GM23248 (cell line): ENCODE data around the gene ZNF853. TPM values are rescaled to one million over a fixed set of nuclear protein-coding genes. Genes with fewer than 3 reads are reported as not detected.

Experiments used
- DNase-seq: peaks from one replicate; pipeline ENCODE4 v3.0.0-alpha.2; 2015
- H2AFZ ChIP-seq: fragments of 200-600 bp; sonication (generic); 2 replicates; pipeline ENCODE4 v1.6.1; 2016; ENCODE audit warnings: antibody characterized with exemption
- H3F3A ChIP-seq: fragments of 200-600 bp; sonication (generic); 2 replicates; pipeline ENCODE4 v1.6.1; 2016; ENCODE audit warnings: mild to moderate bottlenecking, antibody characterized with exemption, mixed run types; ENCODE audit not compliant: insufficient read depth
- H3K27ac ChIP-seq: fragments of 200-600 bp; sonication (generic); 2 replicates; pipeline ENCODE4 v1.5.1; 2016; ENCODE audit warnings: mild to moderate bottlenecking
- H3K27me3 ChIP-seq: fragments of 200-600 bp; sonication (generic); replicated peaks from 2 replicates; pipeline ENCODE4 v1.6.1; 2016; ENCODE audit warnings: mild to moderate bottlenecking; ENCODE audit not compliant: insufficient read depth
- H3K36me3 ChIP-seq: fragments of 200-600 bp; sonication (generic); 2 replicates; pipeline ENCODE4 v1.6.1; 2016; ENCODE audit warnings: low read depth, mild to moderate bottlenecking
- H3K4me1 ChIP-seq: fragments of 200-600 bp; sonication (generic); 2 replicates; pipeline ENCODE4 v1.6.1; 2016; ENCODE audit warnings: mild to moderate bottlenecking; ENCODE audit not compliant: insufficient read depth
- H3K4me2 ChIP-seq: fragments of 200-600 bp; sonication (generic); one replicate; pipeline ENCODE4 v1.6.1; 2016; ENCODE audit warnings: mild to moderate bottlenecking; ENCODE audit not compliant: unreplicated experiment
- H3K4me3 ChIP-seq: fragments of 200-600 bp; sonication (generic); 2 replicates; pipeline ENCODE4 v1.5.1; 2016; ENCODE audit warnings: mild to moderate bottlenecking
- H3K79me2 ChIP-seq: fragments of 200-600 bp; sonication (generic); 2 replicates; pipeline ENCODE4 v1.6.1; 2016; ENCODE audit warnings: mild to moderate bottlenecking; ENCODE audit not compliant: insufficient read depth
- H3K9ac ChIP-seq: fragments of 200-600 bp; sonication (generic); 2 replicates; pipeline ENCODE4 v1.6.1; 2016; ENCODE audit warnings: mild to moderate bottlenecking
- H3K9me2 ChIP-seq: fragments of 200-600 bp; sonication (generic); 2 replicates; pipeline ENCODE4 v1.6.1; 2016; ENCODE audit warnings: mixed run types, mild to moderate bottlenecking, moderate library complexity; ENCODE audit not compliant: insufficient read depth
- H3K9me3 ChIP-seq: fragments of 200-600 bp; sonication (generic); one replicate; pipeline ENCODE4 v1.6.1; 2017; ENCODE audit warnings: low read depth
- H4K20me1 ChIP-seq: fragments of 200-600 bp; sonication (generic); 2 replicates; pipeline ENCODE4 v1.6.0; 2016; ENCODE audit not compliant: insufficient read depth
- EZH2 ChIP-seq: fragments of 200-600 bp; sonication (generic); IDR thresholded peaks from 2 replicates; pipeline ENCODE4 v1.6.1; 2018; ENCODE audit warnings: antibody characterized with exemption, mild to moderate bottlenecking; ENCODE audit not compliant: insufficient read depth, poor library complexity, severe bottlenecking
- EZH2phosphoT487 ChIP-seq: fragments of 200-600 bp; sonication (generic); IDR thresholded peaks from 2 replicates; pipeline ENCODE4 v1.6.1; 2018; ENCODE audit warnings: antibody characterized with exemption, moderate library complexity, mild to moderate bottlenecking, low read depth; ENCODE audit not compliant: insufficient read depth
- WGBS, 2 experiments: methylation state at CpG; one replicate each; pipeline ENCODE4 v1.1.6; 2015 to 2017; ENCODE audit warnings: low lambda C conversion rate in 2 of 2, low coverage in 1 of 2; ENCODE audit errors: missing lambda C conversion rate in 2 of 2; 5-methylcytosine and 5-hydroxymethylcytosine counted together
- in situ Hi-C: fragments of 300-500 bp; cut with MboI; formaldehyde crosslinking; loops from 2 replicates; pipeline ENCODE4 v1.15.0; 2020
- polyA plus RNA-seq: library from polyadenylated mRNA; unstranded; fragments of >200 nt; fragmentation: Nextera tagmentation; extraction: Ambion mirVana; gene quantifications from 2 replicates; pipeline ENCODE4 v1.2.1, GENCODE V29; 2016
- total RNA-seq: library from RNA; depleted of rRNA; stranded (reverse); fragments of >200 nt; shearing (Covaris generic); gene quantifications from 2 replicates; pipeline ENCODE4 v1.2.3, GENCODE V29; 2014; rRNA removed

Gene ZNF853
- total RNA-seq (0.22 and 0.51 TPM in 2 replicates), polyA plus RNA-seq (not detected in 2 replicates)

DNA sequence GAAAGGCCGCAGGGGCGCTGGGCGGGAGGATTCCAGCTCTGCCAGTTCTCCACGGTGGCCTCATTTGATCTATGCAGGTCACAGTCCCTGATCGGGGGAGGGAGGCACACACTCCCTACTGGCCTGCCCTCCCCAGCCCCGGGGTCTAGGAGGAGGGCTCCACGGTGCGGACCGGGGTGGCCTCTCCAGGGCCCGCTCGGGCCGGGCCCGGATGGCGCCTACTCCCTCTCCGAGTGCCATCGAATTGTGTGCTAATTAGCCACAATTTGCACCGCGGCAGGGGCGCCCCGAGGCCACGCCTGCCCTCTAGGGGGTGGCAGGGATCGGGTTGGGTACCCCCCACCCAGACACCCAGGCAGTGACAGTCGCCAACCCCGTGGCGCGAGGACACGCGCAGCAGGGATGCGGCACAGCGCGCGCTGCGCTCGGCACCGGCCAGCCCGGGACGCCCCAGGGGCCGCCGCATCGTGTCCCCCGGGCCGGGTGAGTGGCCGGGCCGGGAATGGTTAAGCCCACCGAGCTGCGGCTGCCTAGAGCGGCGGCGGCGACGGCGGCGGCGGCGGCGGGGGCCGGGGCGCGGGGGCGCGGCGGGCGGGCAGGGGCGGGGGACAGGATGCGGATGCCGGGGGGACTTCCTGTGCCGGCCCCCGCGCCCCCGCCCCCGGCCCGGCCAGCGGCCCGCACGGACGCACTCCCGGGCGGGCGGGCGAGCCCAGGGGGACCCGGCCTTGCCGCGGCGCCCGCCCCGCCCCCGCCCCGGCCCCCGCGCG is at the start of gene ZNF853:
Gene ZNF853, plus strand, starts transcription at position 658 of the 770 bp plus-strand sequence. CDS start 565 bp downstream, outside the sequence.
- Histone ChIP-seq H3K79me2 (no peaks in the 10 kb centered on the region), H3K9me2 (no peaks in the 10 kb centered on the region), H3K36me3 (no peaks in the 10 kb centered on the region), H3K4me2 (no peak within 1 kb of the TSS), H3K27ac (no peak within 1 kb of the TSS), H3F3A (no peaks in the 10 kb centered on the region), H3K4me1 (no peaks in the 10 kb centered on the region), H4K20me1 (no peaks in the 10 kb centered on the region), H3K27me3 (peaks cover 42% of the 10 kb centered on the region), H3K9me3 (no peaks in the 10 kb centered on the region), H3K9ac (no peak within 1 kb of the TSS), H3K4me3 (peak within 1 kb of the TSS; percentile 37; the same call in 1 of the 2 replicates), H2AFZ (no peak within 1 kb of the TSS; the same call in 1 of the 2 replicates)
- in situ Hi-C loops: no loop called here
- TF ChIP-seq EZH2 (peak; percentile 64), EZH2phosphoT487 (no peak)
- 11% methylated on average over 25 to 38 of the region's 91 CpGs for WGBS, 2 experiments
- DNase-seq: no peak

DNA sequence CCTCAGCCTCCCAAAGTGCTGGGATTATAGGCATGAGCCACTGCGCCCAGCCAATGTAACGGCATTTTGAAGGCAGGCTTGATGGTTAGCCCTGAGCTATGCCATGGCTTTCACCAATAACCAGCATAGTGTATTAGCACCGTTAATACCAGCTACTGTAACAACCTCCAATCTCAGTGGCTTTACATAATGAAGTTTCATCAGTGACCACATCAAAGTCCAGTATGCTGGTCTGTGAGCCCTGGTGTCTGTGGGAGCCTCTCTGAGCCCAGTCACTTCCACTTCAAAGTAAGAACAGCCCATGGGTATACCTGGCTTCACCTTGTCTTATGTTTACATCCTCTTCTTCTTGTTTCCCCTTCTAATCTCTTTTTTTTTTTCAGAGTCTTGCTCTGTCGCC is 49.8 kb upstream of the ZNF853 start:
- H3K27me3 ChIP-seq: no peaks in the 10 kb centered on the region
- H3K27ac ChIP-seq: no peak overlapping the region
- H3K79me2 ChIP-seq: no peaks in the 10 kb centered on the region
- no peak for TF ChIP-seq EZH2phosphoT487
- TF ChIP-seq EZH2: no peak
- H3K9ac ChIP-seq: no peak overlapping the region
- no peak overlapping the region for H3K4me3 ChIP-seq
- H3K9me2 ChIP-seq: no peaks in the 10 kb centered on the region
- no peak for DNase-seq
- H3F3A ChIP-seq: no peaks in the 10 kb centered on the region
- H3K4me2 ChIP-seq: no peak overlapping the region
- no peaks in the 10 kb centered on the region for H4K20me1 ChIP-seq
- no peaks in the 10 kb centered on the region for H3K9me3 ChIP-seq
- H2AFZ ChIP-seq: no peak overlapping the region
- H3K4me1 ChIP-seq: no peaks in the 10 kb centered on the region; the same call in 1 of the 2 replicates
- no peaks in the 10 kb centered on the region for H3K36me3 ChIP-seq
- in situ Hi-C loops: no loop called here
- WGBS, 2 experiments: 68 to 70% methylated on average over 4 of the region's 4 CpGs

DNA sequence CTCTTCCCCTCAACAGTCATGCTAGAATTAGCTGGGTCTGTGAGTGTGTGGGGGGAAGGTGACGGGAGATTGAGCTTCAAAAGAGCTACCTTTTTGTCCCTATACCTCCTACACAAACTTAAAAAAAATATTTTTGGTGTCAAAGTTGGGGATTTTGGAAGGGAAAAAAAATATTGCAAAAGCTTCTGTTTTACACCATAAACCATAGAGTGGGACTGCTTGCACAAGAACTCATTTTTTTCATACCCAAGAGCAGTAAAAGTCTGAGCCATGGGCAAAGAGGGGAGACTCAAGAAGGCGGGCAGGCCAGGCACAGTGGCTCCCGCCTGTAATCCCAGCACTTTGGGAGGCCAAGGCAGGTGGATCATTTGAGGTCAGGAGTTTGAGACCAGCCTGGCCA is 47.5 kb upstream of the ZNF853 start:
- Histone ChIP-seq H3K9me3 (no peaks in the 10 kb centered on the region), H3K79me2 (no peaks in the 10 kb centered on the region), H3K9ac (no peak overlapping the region), H4K20me1 (no peaks in the 10 kb centered on the region), H3K4me2 (no peak overlapping the region), H3K4me1 (no peaks in the 10 kb centered on the region; the same call in 1 of the 2 replicates), H3K36me3 (no peaks in the 10 kb centered on the region), H3F3A (no peaks in the 10 kb centered on the region), H3K9me2 (no peaks in the 10 kb centered on the region), H3K27me3 (no peaks in the 10 kb centered on the region), H3K27ac (no peak overlapping the region), H3K4me3 (no peak overlapping the region), H2AFZ (no peak overlapping the region)
- 58 to 66% methylated on average over 3 of the region's 3 CpGs for WGBS, 2 experiments
- in situ Hi-C loops: no loop called here
- no peak for TF ChIP-seq EZH2
- TF ChIP-seq EZH2phosphoT487: no peak
- DNase-seq: no peak

DNA sequence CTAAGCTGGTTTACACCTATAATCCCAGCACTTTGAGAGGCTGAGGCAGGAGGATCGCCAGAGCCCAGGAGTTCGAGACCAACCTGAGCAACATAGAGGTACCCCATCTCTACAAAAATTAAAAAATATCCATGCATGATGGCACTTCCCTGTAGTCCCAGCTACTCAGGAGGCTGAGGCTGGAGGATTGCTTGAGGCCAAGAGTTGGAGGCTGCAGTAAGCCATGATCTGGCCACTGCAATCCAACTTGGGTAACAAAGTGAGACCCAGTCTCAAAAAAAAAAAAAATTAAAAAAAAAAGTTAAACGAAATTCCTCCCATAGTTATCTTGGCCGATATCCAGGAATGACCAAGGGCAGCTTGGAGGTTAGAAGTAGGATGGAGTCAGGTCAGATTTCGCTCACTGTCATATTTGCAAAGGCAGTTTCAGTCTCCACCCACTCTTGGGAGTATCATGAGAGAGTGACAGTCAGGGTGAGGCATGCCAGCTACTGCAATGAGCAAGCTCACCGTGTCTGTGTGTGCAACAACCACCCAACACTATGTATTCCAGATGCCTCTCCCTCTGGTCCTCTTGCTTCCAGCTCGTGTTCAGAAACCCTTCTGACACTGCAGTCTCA is 44.1 kb upstream of the ZNF853 start:
- in situ Hi-C loops: no loop called here

More for the DNA sequence above, 44.1 kb upstream of the ZNF853 start:
- no peak overlapping the region for H3K9ac ChIP-seq
- H4K20me1 ChIP-seq: no peaks in the 10 kb centered on the region
- H2AFZ ChIP-seq: no peak overlapping the region
- no peaks in the 10 kb centered on the region for H3K9me2 ChIP-seq
- H3K4me1 ChIP-seq: no peaks in the 10 kb centered on the region
- H3K27ac ChIP-seq: no peak overlapping the region
- no peak overlapping the region for H3K4me3 ChIP-seq
- H3K36me3 ChIP-seq: no peaks in the 10 kb centered on the region
- no peaks in the 10 kb centered on the region for H3K9me3 ChIP-seq
- no peaks in the 10 kb centered on the region for H3F3A ChIP-seq
- H3K4me2 ChIP-seq: no peak overlapping the region
- no peak for TF ChIP-seq EZH2
- TF ChIP-seq EZH2phosphoT487: no peak
- peak; percentile 47 for DNase-seq
- no peaks in the 10 kb centered on the region for H3K27me3 ChIP-seq
- 48 to 55% methylated on average over 7 of the region's 7 CpGs for WGBS, 2 experiments
- H3K79me2 ChIP-seq: no peaks in the 10 kb centered on the region
